GM18951 (cell line): ENCODE measurements around the gene SQSTM1.
A peak's percentile ranks its signal among the peaks of the same experiment; 100 is the strongest.

Experiments
- POLR2A ChIP-seq: IDR thresholded peaks from 4 replicates; pipeline ENCODE4 v1.6.1; 2011; ENCODE audit warnings: mild to moderate bottlenecking; ENCODE audit not compliant: insufficient read length, insufficient read depth; ENCODE audit errors: extremely low read depth
- in situ Hi-C: fragments of 300-500 bp; cut with MboI; formaldehyde crosslinking; loops from one replicate; pipeline ENCODE4 v1.12.0; 2022; ENCODE audit warnings: low sequenced_read_pairs, mixed read lengths, inconsistent platforms; ENCODE audit not compliant: unreplicated experiment

Gene SQSTM1

DNA sequence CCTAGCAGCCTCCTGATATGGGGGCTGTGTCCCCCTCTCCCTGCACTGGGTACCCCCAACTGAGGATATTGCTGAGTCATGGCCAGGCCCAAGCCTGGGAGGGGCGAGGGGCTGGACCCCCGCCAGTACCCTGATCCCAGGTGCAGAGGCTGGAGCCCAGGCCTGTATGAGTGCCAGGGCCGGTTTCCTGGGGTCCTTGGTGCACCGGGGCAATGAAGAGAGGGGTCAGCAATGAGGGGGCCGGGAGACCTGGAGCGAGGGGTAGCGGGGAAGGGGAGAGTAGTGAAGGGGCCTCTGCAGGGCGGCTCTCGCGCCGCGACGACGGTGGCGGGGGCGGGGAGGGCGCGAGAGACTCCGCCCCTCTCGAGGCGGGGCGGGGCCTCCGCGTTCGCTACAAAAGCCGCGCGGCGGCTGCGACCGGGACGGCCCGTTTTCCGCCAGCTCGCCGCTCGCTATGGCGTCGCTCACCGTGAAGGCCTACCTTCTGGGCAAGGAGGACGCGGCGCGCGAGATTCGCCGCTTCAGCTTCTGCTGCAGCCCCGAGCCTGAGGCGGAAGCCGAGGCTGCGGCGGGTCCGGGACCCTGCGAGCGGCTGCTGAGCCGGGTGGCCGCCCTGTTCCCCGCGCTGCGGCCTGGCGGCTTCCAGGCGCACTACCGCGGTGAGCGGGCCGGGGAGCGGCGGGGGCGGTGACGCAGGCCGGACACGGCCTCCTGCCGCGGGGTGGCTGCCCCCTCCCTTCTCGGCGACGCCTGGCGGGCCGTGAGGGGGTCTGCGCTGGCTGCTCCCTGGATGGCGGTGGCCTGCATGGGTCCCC, at the start of gene SQSTM1:
Gene SQSTM1, plus strand, starts transcription at position 423 of the 815 bp plus-strand sequence. Its CDS starts 32 bp downstream, at position 455.
- in situ Hi-C loops, result no loop called here

DNA sequence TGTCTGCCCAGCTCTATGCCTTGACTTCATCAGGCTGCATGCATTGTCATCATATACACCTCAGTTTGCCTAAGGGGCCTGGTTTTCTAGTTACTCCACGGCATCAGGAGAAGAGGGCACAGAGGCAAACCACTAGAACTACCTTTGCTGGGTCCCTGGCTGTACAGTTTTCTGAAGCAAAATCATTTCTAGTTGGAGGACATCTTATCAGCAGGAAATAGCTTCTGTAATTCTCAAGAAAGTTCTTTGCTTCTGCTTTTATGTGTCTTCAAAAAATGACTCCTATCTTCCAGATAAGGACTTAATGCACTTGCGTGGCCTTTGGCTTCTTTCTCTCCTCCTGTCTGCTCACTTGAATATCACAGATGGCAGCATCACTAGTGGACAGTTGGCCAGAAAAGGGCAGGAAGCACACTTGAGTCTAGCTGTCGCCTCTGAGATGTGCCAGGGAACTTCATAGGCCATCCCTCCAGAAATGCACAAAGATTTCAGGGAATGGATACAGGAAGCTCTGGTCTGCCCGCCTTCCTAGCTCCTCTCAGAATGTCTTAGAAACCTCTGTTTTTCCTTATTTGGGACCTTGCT, 49.3 kb upstream of the SQSTM1 start:
- TF ChIP-seq POLR2A, result no peak
- in situ Hi-C loops, result no loop called here

More for the DNA sequence above, at the start of gene SQSTM1:
- peak; percentile 100 for TF ChIP-seq POLR2A

DNA sequence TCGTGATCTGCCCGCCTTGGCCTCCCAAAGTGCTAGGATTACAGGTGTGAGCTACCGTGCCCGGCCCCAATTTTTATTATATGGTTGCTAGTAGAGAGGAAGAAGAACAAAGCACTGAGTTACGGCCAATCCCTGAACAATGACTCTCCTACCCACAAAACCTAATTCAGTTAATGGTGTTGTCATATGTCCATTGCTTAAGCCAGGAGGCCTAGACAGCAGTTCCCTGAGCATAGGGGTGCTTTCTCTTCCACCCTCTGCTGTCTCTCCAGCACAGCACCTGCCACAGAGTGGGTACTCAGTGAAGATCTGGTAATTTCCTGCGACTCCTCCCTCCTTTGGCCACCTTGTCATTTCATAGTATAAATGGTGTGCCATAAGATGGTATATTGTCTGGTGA, 48.4 kb upstream of the SQSTM1 start:
- no peak for TF ChIP-seq POLR2A
- in situ Hi-C loops, result no loop called here

DNA sequence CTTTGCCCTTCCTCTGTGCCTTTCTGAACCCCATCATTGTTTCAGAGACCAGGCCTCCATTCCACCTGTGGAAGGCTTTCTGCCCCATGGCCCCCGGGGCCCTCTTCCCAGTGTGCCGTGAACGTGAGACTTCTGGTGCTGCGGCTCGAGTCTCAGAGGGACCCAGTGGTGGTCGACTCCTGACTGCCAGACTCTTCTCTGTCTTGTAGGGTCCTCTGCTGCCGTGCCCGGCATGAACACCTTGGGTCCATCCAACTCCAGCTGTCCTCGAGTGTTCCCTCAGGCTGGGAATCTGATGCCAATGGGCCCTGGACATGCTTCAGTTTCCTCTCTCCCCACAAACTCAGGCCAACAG, 47.0 kb upstream of the SQSTM1 start:
- in situ Hi-C loops, result no loop called here
- TF ChIP-seq POLR2A, result no peak

DNA sequence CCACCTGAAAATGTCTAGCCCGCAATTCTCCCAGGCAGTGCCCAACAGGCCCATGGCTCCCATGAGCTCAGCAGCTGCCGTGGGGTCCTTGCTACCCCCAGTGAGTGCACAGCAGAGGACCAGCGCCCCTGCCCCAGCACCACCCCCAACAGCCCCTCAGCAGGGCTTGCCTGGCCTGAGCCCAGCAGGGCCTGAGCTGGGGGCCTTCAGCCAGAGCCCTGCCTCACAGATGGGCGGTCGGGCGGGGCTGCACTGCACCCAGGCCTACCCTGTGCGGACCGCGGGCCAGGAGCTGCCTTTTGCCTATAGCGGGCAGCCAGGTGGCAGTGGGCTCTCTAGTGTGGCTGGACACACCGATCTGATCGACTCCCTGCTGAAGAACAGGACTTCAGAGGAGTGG, 46.3 kb upstream of the SQSTM1 start:
- in situ Hi-C loops, result no loop called here
- no peak for TF ChIP-seq POLR2A

DNA sequence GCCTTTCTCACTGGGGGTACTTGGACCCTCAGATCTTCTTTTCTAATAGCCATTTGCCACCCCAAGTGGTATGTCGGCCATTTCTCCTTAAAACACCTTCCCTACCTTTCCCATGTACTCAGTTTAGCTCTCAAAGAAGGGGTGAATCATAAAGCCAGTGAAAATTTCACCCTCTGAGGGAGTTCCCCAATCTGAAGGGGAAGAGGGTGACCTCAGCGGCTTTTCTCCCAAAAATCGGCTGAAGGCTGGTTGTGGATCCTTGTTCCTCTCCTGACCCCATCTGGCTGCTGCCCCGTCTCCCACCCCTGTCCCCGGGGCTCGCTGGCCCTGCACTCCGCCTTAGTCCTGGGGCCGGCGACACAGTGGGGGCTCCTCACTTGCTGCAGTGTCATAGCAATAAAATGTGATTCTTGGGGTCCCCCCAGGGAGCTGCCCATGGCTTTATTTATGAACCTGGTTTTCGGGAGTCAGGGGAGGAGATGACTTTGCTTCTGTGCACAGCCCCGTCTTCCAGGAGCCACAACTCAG, 44.2 kb upstream of the SQSTM1 start:
- in situ Hi-C loops, result no loop called here
- no peak for TF ChIP-seq POLR2A

DNA sequence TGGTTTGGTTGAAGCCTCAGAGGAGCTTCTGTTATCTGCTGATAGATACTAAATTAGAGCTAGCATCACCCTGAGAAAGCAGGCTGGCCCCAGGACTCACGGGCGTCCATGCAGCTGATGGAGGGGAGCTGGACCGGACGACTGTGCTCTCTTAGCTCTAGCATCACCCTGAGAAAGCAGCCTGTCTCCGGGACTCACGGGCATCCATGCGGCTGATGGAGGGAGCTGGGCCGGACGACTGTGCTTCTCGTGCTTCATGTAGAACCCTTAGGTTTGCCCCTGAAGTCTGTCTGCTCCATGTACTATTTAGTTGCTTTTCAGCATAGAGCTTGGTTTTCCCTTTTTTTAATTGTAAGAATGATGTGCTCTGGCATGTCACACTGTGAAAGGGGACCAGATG, 43.2 kb upstream of the SQSTM1 start:
- no peak for TF ChIP-seq POLR2A
- in situ Hi-C loops, result no loop called here

DNA sequence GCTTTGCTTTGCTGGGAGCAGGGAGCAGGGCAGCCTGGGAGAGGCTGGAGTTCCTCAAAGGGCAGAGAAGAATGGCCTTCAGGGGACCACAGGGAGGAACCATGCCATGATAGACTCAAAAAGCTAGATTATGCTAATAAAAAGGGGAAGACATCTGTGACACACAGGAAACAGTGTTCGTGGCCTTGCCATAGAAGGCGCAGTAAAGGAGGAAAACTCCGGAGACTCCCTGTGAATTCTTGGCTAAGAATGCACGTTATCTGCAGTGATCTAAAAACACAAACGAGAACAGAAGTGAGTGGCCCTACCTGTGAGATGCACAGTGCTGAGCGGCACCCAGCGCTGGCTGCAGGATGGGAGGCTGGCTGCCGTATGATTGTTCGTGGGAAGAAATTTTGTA, 42.8 kb upstream of the SQSTM1 start:
- in situ Hi-C loops, result no loop called here

DNA sequence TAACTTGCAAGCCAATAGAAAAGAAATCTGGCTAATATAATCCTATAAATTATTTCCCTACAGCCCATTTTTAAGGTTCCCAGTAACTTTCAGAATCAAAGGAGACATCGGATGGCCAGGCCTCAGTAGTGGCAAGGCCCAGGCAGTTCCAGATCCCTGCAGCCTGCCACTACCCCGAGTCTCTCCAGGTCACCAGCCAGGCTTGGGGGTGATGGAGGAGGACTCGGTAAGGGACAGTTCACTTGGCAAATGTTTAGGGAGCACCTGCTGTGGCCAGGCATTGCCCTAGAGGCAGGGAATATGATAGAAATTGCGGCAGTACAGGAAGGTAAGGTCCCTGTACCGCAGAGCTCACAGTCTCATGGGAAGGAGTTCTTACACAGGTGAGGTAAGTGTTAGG, 42.1 kb upstream of the SQSTM1 start:
- TF ChIP-seq POLR2A, result no peak
- in situ Hi-C loops, result no loop called here

More for the DNA sequence above, 42.8 kb upstream of the SQSTM1 start:
- TF ChIP-seq POLR2A, result no peak

DNA sequence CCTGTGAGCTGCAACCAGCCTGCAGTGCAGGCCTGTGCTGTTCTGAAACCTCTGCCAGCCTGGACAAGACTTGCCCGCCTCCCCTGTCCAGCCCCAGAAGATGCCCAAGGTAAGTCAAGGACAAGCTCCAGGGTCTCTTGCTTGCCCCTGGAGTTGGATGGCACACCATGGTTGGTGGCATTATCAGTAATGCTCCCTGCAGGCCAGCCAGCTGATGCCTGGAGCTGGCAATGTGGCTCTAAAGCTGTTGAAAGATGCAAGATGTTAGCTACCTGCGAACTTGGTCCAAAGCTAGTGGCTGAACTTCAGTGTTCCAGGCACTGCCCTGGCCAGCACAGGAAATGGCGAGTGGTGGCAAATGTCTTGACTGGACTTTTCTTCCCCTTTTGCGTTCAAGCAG, 40.9 kb upstream of the SQSTM1 start:
- in situ Hi-C loops, result no loop called here
- no peak for TF ChIP-seq POLR2A

DNA sequence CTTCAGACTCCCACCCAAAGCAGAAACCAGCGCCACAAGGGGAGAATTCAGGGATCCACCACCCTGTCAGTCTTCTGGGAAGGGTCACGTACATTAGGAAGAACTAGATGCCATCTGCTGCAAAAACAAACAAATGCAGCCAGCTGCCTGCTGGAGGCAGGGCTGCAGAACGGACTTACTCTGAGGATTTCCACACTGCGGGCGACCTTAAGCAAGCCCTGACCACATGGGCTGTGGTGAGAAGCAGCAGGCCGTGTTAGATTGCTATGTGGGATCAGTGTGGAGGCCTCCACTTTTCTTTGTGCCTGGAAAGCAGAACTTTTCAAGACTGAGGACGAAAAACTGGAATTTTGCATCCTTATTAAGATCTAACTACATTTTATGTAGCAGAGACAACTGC, 40.3 kb upstream of the SQSTM1 start:
- in situ Hi-C loops, result no loop called here
- no peak for TF ChIP-seq POLR2A

DNA sequence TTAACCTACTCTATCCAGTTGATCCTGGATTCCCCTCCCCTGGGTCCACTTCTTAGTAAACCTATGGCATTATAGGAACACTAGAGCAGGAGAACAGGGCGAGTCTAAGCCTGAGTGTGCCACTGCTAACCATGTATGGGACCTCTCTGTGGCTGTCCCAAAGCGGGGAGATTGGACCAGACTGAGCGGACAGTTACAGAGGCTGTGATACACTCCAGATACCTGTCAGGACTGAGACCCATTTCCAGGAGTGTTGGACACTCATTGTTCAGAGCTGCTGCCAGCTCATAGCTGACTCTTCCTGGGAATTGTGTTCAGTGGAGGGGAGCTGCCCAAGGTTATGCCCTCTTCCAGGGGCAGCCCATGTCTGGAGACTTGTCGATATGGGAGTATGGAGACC, 38.9 kb upstream of the SQSTM1 start:
- in situ Hi-C loops, result no loop called here
- no peak for TF ChIP-seq POLR2A

DNA sequence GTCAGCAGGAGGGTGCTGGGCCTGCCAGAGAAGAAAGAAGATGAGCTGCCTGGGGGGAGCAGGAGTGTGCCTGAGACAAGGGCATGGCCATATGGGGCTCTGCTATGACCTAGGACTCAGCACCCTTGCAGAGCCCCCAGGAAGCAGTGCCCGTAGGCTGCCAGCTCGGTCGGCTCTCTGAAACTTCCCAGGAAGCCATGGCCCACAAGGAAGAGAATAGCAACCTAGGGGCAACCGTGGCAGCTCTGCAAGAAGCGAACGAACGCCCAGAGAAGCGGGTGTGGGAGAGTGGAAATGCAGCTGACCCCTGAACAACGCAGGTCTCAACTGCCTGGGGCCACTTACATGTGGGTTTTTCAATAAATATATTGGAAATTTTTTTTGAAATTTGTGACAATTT, 37.6 kb upstream of the SQSTM1 start:
- TF ChIP-seq POLR2A, result no peak
- in situ Hi-C loops, result no loop called here

DNA sequence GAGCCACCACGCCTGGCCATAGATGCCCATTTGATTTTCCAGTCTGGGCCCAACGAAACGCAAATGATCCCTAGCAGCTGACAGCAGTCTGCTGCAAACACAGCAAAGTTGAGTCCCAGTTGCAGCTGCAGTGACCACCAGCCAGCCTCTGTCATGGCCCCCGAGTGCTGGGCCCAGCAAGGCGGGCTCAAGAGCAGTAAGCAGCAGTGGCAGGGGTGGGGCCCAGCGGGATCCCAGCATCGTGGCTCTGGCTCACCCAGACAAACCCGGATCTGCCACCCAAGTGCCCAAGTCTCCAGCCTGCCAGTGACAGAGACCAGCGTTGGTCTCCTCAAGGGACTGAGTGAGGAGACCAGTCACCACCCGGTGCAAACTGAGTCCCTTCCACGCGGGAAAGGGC, 33.8 kb upstream of the SQSTM1 start:
- in situ Hi-C loops, result no loop called here
- no peak for TF ChIP-seq POLR2A
